DMS53 (cell line): ENCODE results near the gene NYAP1.
A peak's percentile ranks its signal among the peaks of the same experiment; 100 is the strongest.
"Not testable (repeated sequence)": the region's sequence is repeated elsewhere in the genome, so short reads cannot be mapped to it uniquely, and the experiment has no call there.

Experiments used
- DNase-seq: peaks from one replicate; lab custom pipeline; 2025; lab: John Stamatoyannopoulos, UW

NYAP1 gene

GRCh38 chr7:100483722-100484672 lies at the start of gene NYAP1:
Gene NYAP1 (plus strand): TSS chr7:100483927. CDS start chr7:100485312, 1,385 bp downstream.
- peak; percentile 80 for DNase-seq

- DNase-seq: peak; percentile 55
These were observed 49.2 kb upstream of the NYAP1 start for GRCh38 chr7:100434297-100435144.

GRCh38 chr7:100435401-100436304 lies 48.1 kb upstream of the NYAP1 start:
- DNase-seq: peak; percentile 89

- no peak for DNase-seq
These were observed 46.3 kb upstream of the NYAP1 start for GRCh38 chr7:100437150-100438100.

- no peak for DNase-seq
These were observed 45.6 kb upstream of the NYAP1 start for GRCh38 chr7:100438172-100438571.

GRCh38 chr7:100438731-100439130 lies 45.0 kb upstream of the NYAP1 start:
- not testable (repeated sequence) for DNase-seq

- not testable (repeated sequence) for DNase-seq
These were observed 44.5 kb upstream of the NYAP1 start for GRCh38 chr7:100439244-100439643.

- no peak for DNase-seq
These were observed 41.8 kb upstream of the NYAP1 start for GRCh38 chr7:100441641-100442535.

- DNase-seq: no peak
These were observed 40.5 kb upstream of the NYAP1 start for GRCh38 chr7:100443096-100443840.

- DNase-seq: peak; percentile 91
These were observed 39.1 kb upstream of the NYAP1 start for GRCh38 chr7:100444311-100445278.

- no peak for DNase-seq
These were observed 37.7 kb upstream of the NYAP1 start for GRCh38 chr7:100446040-100446439.

- DNase-seq: not testable (repeated sequence)
These were observed 36.4 kb upstream of the NYAP1 start for GRCh38 chr7:100447363-100447762.

GRCh38 chr7:100449190-100449795 lies 34.4 kb upstream of the NYAP1 start:
- no peak for DNase-seq

GRCh38 chr7:100452513-100452912 lies 31.2 kb upstream of the NYAP1 start:
- no peak for DNase-seq

- not testable (repeated sequence) for DNase-seq
These were observed 29.9 kb upstream of the NYAP1 start for GRCh38 chr7:100453854-100454253.

- no peak for DNase-seq
These were observed 28.5 kb upstream of the NYAP1 start for GRCh38 chr7:100455206-100455605.

- DNase-seq: no peak
These were observed 27.2 kb upstream of the NYAP1 start for GRCh38 chr7:100456562-100456961.
